ENCODE data around the gene RNASE2. TPM values are rescaled to one million over a fixed set of nuclear protein-coding genes. Genes with fewer than 3 reads are reported as not detected.
"Not testable (repeated sequence)": the region's sequence is repeated elsewhere in the genome, so short reads cannot be mapped to it uniquely, and the experiment has no call there.

Gene RNASE2
- polyA plus RNA-seq, 3 donors, result 1.3 to 2.5 (median 1.6) TPM

GRCh38 chr14:20980906-20981305 is 25.6 kb downstream of the RNASE2 start:
- DNase-seq, result no peak

DNA sequence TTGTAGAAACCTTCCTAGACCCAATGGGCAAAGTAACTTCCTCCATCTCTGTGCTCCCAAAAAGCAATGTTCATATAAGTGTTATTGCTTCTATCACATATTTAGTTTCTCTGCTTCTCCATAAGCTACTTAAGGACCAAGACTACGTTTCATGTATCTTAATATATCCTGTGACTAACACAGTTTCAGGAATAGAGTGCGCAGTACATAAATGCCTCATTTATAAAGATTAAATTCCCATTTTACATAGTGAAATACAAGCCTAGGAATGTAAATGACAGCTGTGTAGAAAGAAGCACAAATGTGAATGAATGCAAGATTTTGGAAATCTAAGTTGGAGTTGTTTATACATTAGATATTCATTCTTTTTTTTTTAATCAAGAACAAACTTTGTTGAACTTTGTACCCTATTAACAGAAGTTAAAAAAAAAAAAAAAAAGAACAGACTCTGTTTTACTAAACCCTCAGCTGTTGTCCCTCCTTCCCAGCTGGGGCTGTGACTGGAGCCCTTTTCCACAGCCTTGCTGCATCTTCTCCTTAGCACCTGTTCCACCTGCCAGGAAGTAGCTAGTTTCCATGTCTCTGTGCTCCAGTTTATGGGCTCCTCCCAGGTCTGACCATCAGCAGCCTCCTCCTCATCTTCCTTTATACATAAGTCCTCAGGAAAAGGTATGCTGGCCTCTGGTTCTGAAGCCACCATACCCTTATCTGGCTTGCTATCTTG is 27.5 kb downstream of the RNASE2 start:
- no peak for DNase-seq

DNA sequence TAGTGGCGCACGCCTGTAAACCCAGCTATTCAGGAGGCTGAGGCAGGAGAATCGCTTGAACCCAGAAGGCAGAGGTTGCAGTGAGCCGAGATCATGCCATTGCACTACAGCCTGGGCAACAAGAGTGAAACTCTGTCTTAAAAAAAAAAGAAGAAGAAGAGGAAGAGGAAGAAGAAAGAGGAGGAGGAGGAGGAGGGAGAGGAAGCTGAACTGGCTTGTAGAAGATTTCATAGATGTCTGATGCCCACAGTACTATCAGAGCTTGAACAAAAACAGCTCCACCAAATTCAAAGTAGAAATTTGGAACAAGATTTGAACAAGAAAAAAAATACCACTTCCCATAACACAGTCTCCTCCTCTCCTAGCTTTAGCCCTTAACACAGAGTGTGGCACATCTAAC is 30.4 kb downstream of the RNASE2 start:
- not testable (repeated sequence) for DNase-seq

GRCh38 chr14:20986811-20987210 is 31.5 kb downstream of the RNASE2 start:
- no peak for DNase-seq

DNA sequence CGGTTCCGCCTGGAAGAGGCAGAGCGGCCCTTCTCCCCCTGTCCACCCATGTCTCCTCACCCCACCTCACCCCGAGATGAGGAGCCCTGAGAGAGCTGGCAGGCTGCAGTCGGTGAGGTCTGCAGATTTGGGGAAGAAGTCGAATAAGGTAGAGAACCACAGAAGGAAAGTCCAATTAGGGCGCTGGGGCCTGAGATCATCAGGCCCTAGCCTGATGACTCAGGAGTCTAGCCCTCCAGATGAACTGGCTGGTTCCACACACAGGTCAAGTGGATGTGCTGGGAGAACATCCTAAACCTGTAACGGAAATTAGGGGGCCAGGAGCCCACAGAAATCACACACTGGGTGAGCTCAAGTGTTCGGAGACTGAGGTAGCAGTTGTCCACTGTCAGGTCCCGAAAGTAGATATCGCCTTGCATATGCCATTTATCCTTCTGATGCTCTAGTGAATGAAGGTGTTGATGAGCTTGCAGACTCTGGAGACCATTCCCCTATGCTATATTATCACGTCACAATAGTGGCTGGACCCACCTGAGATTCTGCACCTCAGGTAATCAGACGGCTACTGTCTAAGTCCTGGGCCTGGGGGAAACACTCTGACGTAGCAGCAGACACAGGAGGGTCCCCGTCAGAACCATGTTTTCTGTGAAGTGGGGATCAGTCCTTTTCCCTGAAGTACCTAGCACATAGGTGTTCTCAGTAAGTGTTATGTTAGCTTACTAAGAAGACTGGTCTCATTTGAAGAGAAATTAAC is 33.6 kb downstream of the RNASE2 start:
- no peak for DNase-seq

- no peak for DNase-seq
These were observed 34.1 kb downstream of the RNASE2 start for GRCh38 chr14:20989471-20989786.

DNA sequence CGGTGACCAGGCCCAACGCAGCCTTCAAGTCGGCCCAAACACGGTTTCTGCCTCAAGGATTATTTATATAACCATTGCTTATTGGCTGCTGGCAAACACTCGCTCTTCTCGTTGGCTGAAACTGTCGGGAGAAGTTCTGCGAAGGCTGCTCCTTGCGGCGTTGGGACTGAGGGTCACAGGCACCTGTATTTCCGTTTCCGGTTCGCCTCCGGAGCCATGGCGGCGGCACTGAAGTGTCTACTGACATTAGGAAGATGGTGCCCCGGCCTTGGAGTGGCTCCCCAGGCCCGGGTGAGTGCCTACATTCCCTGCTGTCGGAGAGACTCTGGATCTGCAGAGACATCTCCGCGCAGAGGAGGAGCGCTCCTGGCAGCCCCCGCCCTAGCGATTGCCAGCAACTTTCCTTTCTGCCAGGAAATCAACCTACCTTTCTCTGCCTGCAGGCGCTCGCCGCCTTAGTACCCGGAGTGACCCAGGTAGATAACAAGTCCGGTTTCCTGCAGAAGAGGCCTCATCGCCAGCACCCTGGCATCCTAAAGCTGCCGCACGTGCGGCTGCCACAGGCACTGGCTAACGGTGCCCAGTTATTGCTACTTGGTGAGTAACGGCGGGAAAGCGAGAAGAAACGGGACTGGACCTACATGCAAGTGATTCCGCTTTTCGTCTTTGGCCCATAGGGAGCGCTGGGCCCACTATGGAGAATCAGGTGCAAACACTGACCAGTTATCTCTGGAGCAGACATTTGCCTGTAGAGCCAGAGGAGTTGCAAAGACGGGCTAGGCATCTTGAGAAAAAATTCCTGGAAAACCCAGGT is 34.7 kb downstream of the RNASE2 start, which contains the start of gene METTL17:
Gene METTL17, plus strand, starts transcription at position 194 of the 814 bp plus-strand sequence. Its CDS starts 23 bp downstream, at position 217.
- DNase-seq, result peak; percentile 95

- no peak for DNase-seq
These were observed 41.2 kb downstream of the RNASE2 start for GRCh38 chr14:20996521-20996920.

GRCh38 chr14:20997115-20997514 is 41.8 kb downstream of the RNASE2 start:
- DNase-seq, result no peak

DNA sequence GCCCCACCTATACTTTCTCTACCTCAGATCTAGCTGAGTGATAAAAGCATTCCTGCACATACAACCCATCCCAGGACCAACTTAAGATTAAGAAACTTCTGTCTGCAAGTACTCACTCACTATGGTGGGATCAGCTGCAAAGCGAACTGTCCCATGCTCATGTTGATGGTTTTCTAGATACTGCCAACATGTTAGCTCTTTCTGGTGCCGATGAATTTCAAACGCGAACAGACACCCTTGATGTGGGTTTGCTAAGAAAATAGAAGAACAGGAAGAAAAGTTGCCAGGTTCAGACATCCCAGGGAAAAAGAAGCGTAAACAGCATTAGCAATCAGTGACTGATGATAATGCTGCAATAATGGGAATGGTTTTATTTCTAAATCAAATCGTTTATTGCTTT is 42.3 kb downstream of the RNASE2 start:
- no peak for DNase-seq

GRCh38 chr14:20998139-20998538 is 42.9 kb downstream of the RNASE2 start:
- DNase-seq, result no peak

GRCh38 chr14:20998674-20999366 is 43.5 kb downstream of the RNASE2 start, which contains the start of gene SLC39A2:
Gene SLC39A2 (plus strand): TSS chr14:20999293. CDS start chr14:20999447, 154 bp downstream.
- no peak for DNase-seq

- DNase-seq, result no peak
These were observed 44.3 kb downstream of the RNASE2 start for GRCh38 chr14:20999591-20999990.

DNA sequence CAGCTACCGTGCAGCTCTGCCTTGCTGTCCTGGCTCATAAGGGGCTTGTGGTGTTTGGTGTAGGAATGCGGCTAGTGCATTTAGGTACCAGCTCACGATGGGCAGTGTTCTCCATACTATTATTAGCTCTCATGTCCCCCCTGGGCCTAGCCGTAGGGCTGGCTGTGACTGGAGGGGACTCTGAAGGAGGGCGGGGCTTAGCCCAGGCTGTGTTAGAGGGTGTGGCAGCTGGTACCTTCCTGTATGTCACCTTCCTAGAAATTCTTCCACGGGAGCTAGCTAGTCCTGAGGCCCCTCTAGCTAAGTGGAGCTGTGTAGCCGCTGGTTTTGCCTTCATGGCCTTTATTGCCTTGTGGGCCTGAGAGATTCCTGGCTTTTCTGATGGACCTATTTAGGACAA is 45.9 kb downstream of the RNASE2 start:
- DNase-seq, result no peak

DNA sequence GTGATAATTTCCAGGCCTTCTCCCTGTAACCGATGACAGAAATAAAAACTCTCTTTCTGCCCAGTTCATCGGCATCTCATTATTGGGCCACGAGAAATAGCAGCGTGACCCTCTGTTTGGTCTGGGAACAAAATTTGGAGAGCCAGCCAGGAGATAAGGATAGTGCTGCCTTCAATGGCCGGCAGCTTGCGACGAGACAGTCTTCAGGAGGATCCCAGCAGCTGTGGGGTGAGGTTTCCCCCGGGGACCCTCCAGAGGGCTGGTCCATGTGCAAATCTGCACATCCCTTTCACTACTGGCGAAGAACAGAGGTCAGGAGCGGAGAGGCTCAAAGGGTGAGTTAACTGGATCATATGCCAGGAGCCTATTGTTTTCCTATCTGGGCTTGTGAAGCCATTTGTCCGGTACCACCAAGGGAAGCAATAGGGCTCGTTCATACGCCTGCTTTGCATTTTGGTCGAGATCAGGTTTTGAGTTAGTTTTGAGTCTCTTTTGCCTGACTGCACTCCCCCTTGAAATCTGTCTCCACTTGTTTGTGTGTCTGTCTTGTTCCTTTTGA is 48.6 kb downstream of the RNASE2 start:
- no peak for DNase-seq

Other genes with a start within 250 kb of the RNASE2 start
- under 1 TPM in 2 of 3 donors, not detected in 1; 0.21 to 0.31 TPM for gene EDDM3A, start 209.6 kb upstream of the RNASE2 start, polyA plus RNA-seq (ENCODE audit: insufficient read length in 3 of 3)
- gene EDDM3B, start 187.1 kb upstream of the RNASE2 start, polyA plus RNA-seq (ENCODE audit: insufficient read length in 3 of 3), result under 1 TPM in 1 of 3 donors, not detected in 2; 0.19 TPM
- 1 to 10 TPM; 5.2 to 6.8 (median 5.3) TPM for gene RNASE6, start 174.2 kb upstream of the RNASE2 start, polyA plus RNA-seq (ENCODE audit: insufficient read length in 3 of 3)
- gene RNASE1, start 152.6 kb upstream of the RNASE2 start, polyA plus RNA-seq (ENCODE audit: insufficient read length in 3 of 3), result 100 to 1,000 TPM; 127 to 202 (median 145) TPM
- gene RNASE3, start 64.1 kb upstream of the RNASE2 start, polyA plus RNA-seq (ENCODE audit: insufficient read length in 3 of 3), result 1 to 10 TPM in 1 of 3 donors, under 1 TPM in 2; 0.52 to 1.4 (median 0.77) TPM
- 100 to 1,000 TPM in 2 of 3 donors, 10 to 100 TPM in 1; 87.2 to 130 (median 106) TPM for gene METTL17, start 34.5 kb downstream of the RNASE2 start, polyA plus RNA-seq (ENCODE audit: insufficient read length in 3 of 3)
- 1 to 10 TPM; 1.2 to 2.4 (median 2.2) TPM for gene SLC39A2, start 43.8 kb downstream of the RNASE2 start, polyA plus RNA-seq (ENCODE audit: insufficient read length in 3 of 3)
- gene NDRG2, start 69.6 kb downstream of the RNASE2 start, polyA plus RNA-seq (ENCODE audit: insufficient read length in 3 of 3), result 100 to 1,000 TPM; 140 to 195 (median 161) TPM
- gene TPPP2, start 74.7 kb downstream of the RNASE2 start, polyA plus RNA-seq (ENCODE audit: insufficient read length in 3 of 3), result 1 to 10 TPM; 3.1 to 4.2 (median 4.0) TPM
- gene RNASE13, start 79.3 kb downstream of the RNASE2 start, polyA plus RNA-seq (ENCODE audit: insufficient read length in 3 of 3), result under 1 TPM; 0.40 to 0.93 (median 0.81) TPM
- 1 to 10 TPM in 1 of 3 donors, under 1 TPM in 2; 0.31 to 1.3 (median 0.83) TPM for gene RNASE7, start 86.9 kb downstream of the RNASE2 start, polyA plus RNA-seq (ENCODE audit: insufficient read length in 3 of 3)
- not detected for gene RNASE8, start 102.3 kb downstream of the RNASE2 start, polyA plus RNA-seq (ENCODE audit: insufficient read length in 3 of 3)
- gene ARHGEF40, start 114.8 kb downstream of the RNASE2 start, polyA plus RNA-seq (ENCODE audit: insufficient read length in 3 of 3), result 10 to 100 TPM; 71.6 to 86.6 (median 78.4) TPM
- 10 to 100 TPM; 37.5 to 42.2 (median 39.3) TPM for gene ZNF219, start 143.2 kb downstream of the RNASE2 start, polyA plus RNA-seq (ENCODE audit: insufficient read length in 3 of 3)
- 1 to 10 TPM; 1.1 to 2.1 (median 1.3) TPM for gene TMEM253, start 145.6 kb downstream of the RNASE2 start, polyA plus RNA-seq (ENCODE audit: insufficient read length in 3 of 3)
- gene OR5AU1, start 200.6 kb downstream of the RNASE2 start, polyA plus RNA-seq (ENCODE audit: insufficient read length in 3 of 3), result under 1 TPM; 0.01 to 0.13 (median 0.05) TPM